ENCODE measurements around the gene FBXW2. TPM values are rescaled to one million over a fixed set of nuclear protein-coding genes. Genes with fewer than 3 reads are reported as not detected.
"Not testable (repeated sequence)": the region's sequence is repeated elsewhere in the genome, so short reads cannot be mapped to it uniquely, and the experiment has no call there.

The FBXW2 gene
- total RNA-seq, 2 experiments from 2014 or later: 30.0 to 69.0 TPM

- intact Hi-C loops (cut with micrococcal nuclease; ENCODE audit: unreplicated experiment): no loop called here
- Histone ChIP-seq H3K79me2 (ENCODE audit: insufficient read depth, low read depth, low read length) (no peaks in the 10 kb centered on the region), H3K4me1 (ENCODE audit: insufficient read depth, low read length, poor library complexity, severe bottlenecking) (no peaks in the 10 kb centered on the region), H4K20me1 (ENCODE audit: insufficient read depth, low read length) (no peaks in the 10 kb centered on the region), H3K36me3 (ENCODE audit: insufficient read depth, low read length) (peaks cover 55% of the 10 kb centered on the region), H3K27ac (ENCODE audit: low read depth, low read length, poor library complexity, severe bottlenecking) (no peak overlapping the region), H3K9me2 (ENCODE audit: insufficient read depth, low read length) (no peaks in the 10 kb centered on the region), H3K4me2 (ENCODE audit: low read length) (no peak overlapping the region), H2AFZ (ENCODE audit: low read length) (no peak overlapping the region), H3K4me3 (ENCODE audit: low read depth, low read length, poor library complexity, severe bottlenecking) (no peak overlapping the region), H3K9me3 (ENCODE audit: low read length) (no peaks in the 10 kb centered on the region)
- TF ChIP-seq, protein P1, sequence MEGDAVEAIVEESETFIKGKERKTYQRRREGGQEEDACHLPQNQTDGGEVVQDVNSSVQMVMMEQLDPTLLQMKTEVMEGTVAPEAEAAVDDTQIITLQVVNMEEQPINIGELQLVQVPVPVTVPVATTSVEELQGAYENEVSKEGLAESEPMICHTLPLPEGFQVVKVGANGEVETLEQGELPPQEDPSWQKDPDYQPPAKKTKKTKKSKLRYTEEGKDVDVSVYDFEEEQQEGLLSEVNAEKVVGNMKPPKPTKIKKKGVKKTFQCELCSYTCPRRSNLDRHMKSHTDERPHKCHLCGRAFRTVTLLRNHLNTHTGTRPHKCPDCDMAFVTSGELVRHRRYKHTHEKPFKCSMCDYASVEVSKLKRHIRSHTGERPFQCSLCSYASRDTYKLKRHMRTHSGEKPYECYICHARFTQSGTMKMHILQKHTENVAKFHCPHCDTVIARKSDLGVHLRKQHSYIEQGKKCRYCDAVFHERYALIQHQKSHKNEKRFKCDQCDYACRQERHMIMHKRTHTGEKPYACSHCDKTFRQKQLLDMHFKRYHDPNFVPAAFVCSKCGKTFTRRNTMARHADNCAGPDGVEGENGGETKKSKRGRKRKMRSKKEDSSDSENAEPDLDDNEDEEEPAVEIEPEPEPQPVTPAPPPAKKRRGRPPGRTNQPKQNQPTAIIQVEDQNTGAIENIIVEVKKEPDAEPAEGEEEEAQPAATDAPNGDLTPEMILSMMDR (conservative IDR thresholded peaks at IDR 0.05; ENCODE audit: low read length): no peak
- no peak for TF ChIP-seq EZH2phosphoT487 (IDR thresholded peaks at IDR 0.05; ENCODE audit: borderline replicate concordance, low read depth, low read length)
- BruUV-seq (replicated peaks): no TSS peak
- POLR2A ChIA-PET: no interaction called here
- no peak for DNase-seq (ENCODE audit: low spot score)
- CTCF ChIA-PET (ENCODE audit: unreplicated experiment): no interaction called here
Measured at GRCh38 chr9:120815075-120815474, 21.9 kb upstream of the FBXW2 start.

- Histone ChIP-seq H3K4me1 (ENCODE audit: insufficient read depth, low read length, poor library complexity, severe bottlenecking) (no peaks in the 10 kb centered on the region), H2AFZ (ENCODE audit: low read length) (no peak overlapping the region), H3K27ac (ENCODE audit: low read depth, low read length, poor library complexity, severe bottlenecking) (no peak overlapping the region), H3K36me3 (ENCODE audit: insufficient read depth, low read length) (0 out of 2 replicates have a peak, but pooled peaks cover 4% of the 10 kb centered on the region), H3K9me2 (ENCODE audit: insufficient read depth, low read length) (no peaks in the 10 kb centered on the region), H4K20me1 (ENCODE audit: insufficient read depth, low read length) (no peaks in the 10 kb centered on the region), H3K79me2 (ENCODE audit: insufficient read depth, low read depth, low read length) (no peaks in the 10 kb centered on the region), H3K4me3 (ENCODE audit: low read depth, low read length, poor library complexity, severe bottlenecking) (no peak overlapping the region), H3K4me2 (ENCODE audit: low read length) (no peak overlapping the region), H3K9me3 (ENCODE audit: low read length) (peaks cover 33% of the 10 kb centered on the region)
- POLR2A ChIA-PET: no interaction called here
- CTCF ChIA-PET (ENCODE audit: unreplicated experiment): no interaction called here
- no TSS peak for BruUV-seq (replicated peaks)
- intact Hi-C loops (cut with micrococcal nuclease; ENCODE audit: unreplicated experiment): no loop called here
- TF ChIP-seq EZH2phosphoT487 (IDR thresholded peaks at IDR 0.05; ENCODE audit: borderline replicate concordance, low read depth, low read length): no peak
- TF ChIP-seq, protein P1 (conservative IDR thresholded peaks at IDR 0.05; ENCODE audit: low read length): no peak
- no peak for DNase-seq (ENCODE audit: low spot score)
Measured at GRCh38 chr9:120808931-120809330, 15.7 kb upstream of the FBXW2 start.

- Histone ChIP-seq H3K36me3 (ENCODE audit: insufficient read depth, low read length) (0 out of 2 replicates have a peak, but pooled peaks cover 4% of the 10 kb centered on the region), H3K79me2 (ENCODE audit: insufficient read depth, low read depth, low read length) (no peaks in the 10 kb centered on the region), H2AFZ (ENCODE audit: low read length) (no peak overlapping the region), H3K4me3 (ENCODE audit: low read depth, low read length, poor library complexity, severe bottlenecking) (no peak overlapping the region), H3K9me3 (ENCODE audit: low read length) (peaks cover 33% of the 10 kb centered on the region), H3K4me1 (ENCODE audit: insufficient read depth, low read length, poor library complexity, severe bottlenecking) (no peaks in the 10 kb centered on the region), H3K9me2 (ENCODE audit: insufficient read depth, low read length) (no peaks in the 10 kb centered on the region), H3K27ac (ENCODE audit: low read depth, low read length, poor library complexity, severe bottlenecking) (no peak overlapping the region), H3K4me2 (ENCODE audit: low read length) (no peak overlapping the region), H4K20me1 (ENCODE audit: insufficient read depth, low read length) (no peaks in the 10 kb centered on the region)
- no peak for DNase-seq (ENCODE audit: low spot score)
- no peak for TF ChIP-seq EZH2phosphoT487 (IDR thresholded peaks at IDR 0.05; ENCODE audit: borderline replicate concordance, low read depth, low read length)
- TF ChIP-seq, protein P1 (conservative IDR thresholded peaks at IDR 0.05; ENCODE audit: low read length): no peak
- CTCF ChIA-PET (ENCODE audit: unreplicated experiment): no interaction called here
- intact Hi-C loops (cut with micrococcal nuclease; ENCODE audit: unreplicated experiment): no loop called here
- POLR2A ChIA-PET: no interaction called here
- no TSS peak for BruUV-seq (replicated peaks)
Measured at GRCh38 chr9:120807607-120808379, 14.6 kb upstream of the FBXW2 start.

DNA sequence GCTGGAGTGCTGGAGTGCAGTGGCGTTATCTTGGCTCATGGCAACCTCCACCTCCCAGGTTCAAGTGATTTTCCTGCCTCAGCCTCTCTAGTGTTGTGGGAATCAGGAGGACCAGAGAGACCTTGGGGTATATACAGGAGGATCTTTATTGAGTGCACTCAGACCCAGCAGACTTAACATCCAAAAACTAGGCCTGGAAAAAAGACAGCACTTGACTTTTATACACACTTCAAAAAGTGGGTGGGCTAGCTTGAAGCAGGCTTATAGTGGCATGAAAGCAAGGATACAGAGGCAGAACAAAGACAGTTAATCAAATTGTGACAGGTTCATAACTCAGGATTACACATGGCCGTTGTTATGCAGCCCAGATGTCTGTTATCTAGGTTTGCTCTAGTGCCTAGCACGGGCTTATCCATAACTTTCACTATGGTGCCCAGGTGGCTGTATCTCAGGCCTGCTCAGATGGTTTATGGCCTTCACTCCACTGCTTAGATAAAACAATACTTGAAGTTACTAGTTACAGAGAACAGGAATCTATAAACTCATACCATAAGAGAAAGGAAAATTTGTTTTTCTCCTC is 11.7 kb upstream of the FBXW2 start:
- intact Hi-C loops (cut with micrococcal nuclease; ENCODE audit: unreplicated experiment); H2AFZ ChIP-seq (ENCODE audit: low read length); H3K4me1 ChIP-seq (ENCODE audit: insufficient read depth, low read length, poor library complexity, severe bottlenecking); H4K20me1 ChIP-seq (ENCODE audit: insufficient read depth, low read length); H3K27ac ChIP-seq (ENCODE audit: low read depth, low read length, poor library complexity, severe bottlenecking); DNase-seq (ENCODE audit: low spot score); H3K36me3 ChIP-seq (ENCODE audit: insufficient read depth, low read length); H3K9me2 ChIP-seq (ENCODE audit: insufficient read depth, low read length); H3K79me2 ChIP-seq (ENCODE audit: insufficient read depth, low read depth, low read length); CTCF ChIA-PET (ENCODE audit: unreplicated experiment); H3K4me3 ChIP-seq (ENCODE audit: low read depth, low read length, poor library complexity, severe bottlenecking); H3K4me2 ChIP-seq (ENCODE audit: low read length); POLR2A ChIA-PET; BruUV-seq (replicated peaks): not testable (repeated sequence)
- H3K9me3 ChIP-seq (ENCODE audit: low read length): peaks cover 33% of the 10 kb centered on the region
